T follicular helper cell (primary cell): ENCODE measurements around the gene HOPX.
"Not testable (repeated sequence)": the region's sequence is repeated elsewhere in the genome, so short reads cannot be mapped to it uniquely, and the experiment has no call there.

Experiments
- DNase-seq: peaks from one replicate; pipeline ENCODE4 v3.0.0-alpha.2; 2020; ENCODE audit warnings: low read depth

Gene HOPX

GRCh38 chr4:56654238-56654632, 26.9 kb downstream of the HOPX start:
- DNase-seq, result no peak

GRCh38 chr4:56653461-56654237, 27.4 kb downstream of the HOPX start:
- DNase-seq, result no peak

GRCh38 chr4:56652196-56652595, 28.9 kb downstream of the HOPX start:
- no peak for DNase-seq

GRCh38 chr4:56651056-56651350, 30.1 kb downstream of the HOPX start:
- no peak for DNase-seq

- DNase-seq, result no peak
Measured at GRCh38 chr4:56650262-56651055, 30.6 kb downstream of the HOPX start.

- DNase-seq, result no peak
Measured at GRCh38 chr4:56649445-56650261, 31.4 kb downstream of the HOPX start.

- no peak for DNase-seq
Measured at GRCh38 chr4:56648824-56649151, 32.3 kb downstream of the HOPX start.

- no peak for DNase-seq
Measured at GRCh38 chr4:56648021-56648823, 32.9 kb downstream of the HOPX start.

- DNase-seq, result no peak
Measured at GRCh38 chr4:56646341-56646740, 34.8 kb downstream of the HOPX start.

GRCh38 chr4:56643596-56643995, 37.5 kb downstream of the HOPX start:
- no peak for DNase-seq

- DNase-seq, result no peak
Measured at GRCh38 chr4:56641494-56642051, 39.5 kb downstream of the HOPX start.

GRCh38 chr4:56640621-56641493, 40.2 kb downstream of the HOPX start:
- no peak for DNase-seq

GRCh38 chr4:56637791-56638190, 43.3 kb downstream of the HOPX start:
- no peak for DNase-seq

GRCh38 chr4:56637154-56637553, 43.9 kb downstream of the HOPX start:
- no peak for DNase-seq

- not testable (repeated sequence) for DNase-seq
Measured at GRCh38 chr4:56634954-56635353, 46.1 kb downstream of the HOPX start.

- DNase-seq, result no peak
Measured at GRCh38 chr4:56633486-56633885, 47.6 kb downstream of the HOPX start.

- DNase-seq, result no peak
Measured at GRCh38 chr4:56630876-56631666, 50.0 kb downstream of the HOPX start.

- no peak for DNase-seq
Measured at GRCh38 chr4:56628592-56628991, 52.5 kb downstream of the HOPX start.

GRCh38 chr4:56627985-56628384, 53.1 kb downstream of the HOPX start:
- no peak for DNase-seq

GRCh38 chr4:56627375-56627774, 53.7 kb downstream of the HOPX start:
- no peak for DNase-seq
